H1 (cell line): Measurements from ENCODE around the gene JTB. TPM values are rescaled to one million over a fixed set of nuclear protein-coding genes. Genes with fewer than 3 reads are reported as not detected.

Experiments used
- CTCF ChIA-PET: fragments of 300-600 bp; sonication (Branson Sonifier 250); formaldehyde crosslinking; loops from one replicate; lab custom pipeline; 2021; ENCODE audit not compliant: partially characterized antibody; lab: Charles Lee
- POLR2A ChIA-PET: fragments of 300-600 bp; sonication (Branson Sonifier 250); formaldehyde crosslinking; loops from one replicate; lab custom pipeline; 2021; ENCODE audit warnings: inconsistent platforms; ENCODE audit not compliant: partially characterized antibody; lab: Charles Lee
- DNase-seq, 2 experiments: peaks; one replicate each; pipeline versions ENCODE4 v3.0.0 to v3.0.0-alpha.2; 2010 to 2022; ENCODE audit warnings: low spot score in 2 of 2, low read depth in 1 of 2, mixed read lengths in 1 of 2
- FAIRE-seq: peaks from 2 replicates; lab custom pipeline; 2011; peaks lifted over from hg19 to GRCh38; lab: Jason Lieb, UNC
- H2AFZ ChIP-seq: 2 replicates; pipeline ENCODE4 v1.8.1; 2012; ENCODE audit warnings: low read length, inconsistent platforms
- H2AK5ac ChIP-seq: 2 replicates; pipeline ENCODE4 v1.6.1; 2013; ENCODE audit warnings: low read depth, low read length
- H2BK120ac ChIP-seq: replicated peaks from 2 replicates; pipeline ENCODE3; 2013; ENCODE audit warnings: low read depth, low read length, inconsistent platforms
- H2BK12ac ChIP-seq: 2 replicates; pipeline ENCODE4 v1.6.1; 2013; ENCODE audit warnings: low read depth, low read length
- H2BK15ac ChIP-seq: 2 replicates; pipeline ENCODE4 v1.6.1; 2013; ENCODE audit warnings: low read length
- H2BK20ac ChIP-seq: 2 replicates; pipeline ENCODE4 v1.6.1; 2013; ENCODE audit warnings: low read length
- H2BK5ac ChIP-seq: 2 replicates; pipeline ENCODE4 v1.6.1; 2013; ENCODE audit warnings: low read depth, low read length
- H3K14ac ChIP-seq: 2 replicates; pipeline ENCODE4 v1.6.1; 2013; ENCODE audit warnings: inconsistent platforms; ENCODE audit not compliant: insufficient read length
- H3K18ac ChIP-seq: 2 replicates; pipeline ENCODE4 v1.6.1; 2013; ENCODE audit warnings: low read length; ENCODE audit errors: extremely low read depth
- H3K23ac ChIP-seq: 2 replicates; pipeline ENCODE4 v1.6.1; 2013; ENCODE audit warnings: inconsistent platforms; ENCODE audit not compliant: insufficient read length
- H3K23me2 ChIP-seq: 2 replicates; pipeline ENCODE4 v1.6.1; 2013; ENCODE audit warnings: low read depth, low read length
- H3K27ac ChIP-seq: 2 replicates; pipeline ENCODE4 v1.6.1; 2011; ENCODE audit warnings: low read depth, low read length, inconsistent platforms
- H3K27me3 ChIP-seq, 4 experiments: replicated peaks in 1 of 4; 1 replicate in 1 of 4; 2 replicates in 3 of 4; pipeline versions ENCODE4 v1.6.1 to v1.8.1; 2011 to 2013; ENCODE audit warnings: low read length in 3 of 4, mild to moderate bottlenecking in 3 of 4, inconsistent platforms in 2 of 4, mixed read lengths in 2 of 4, moderate library complexity in 1 of 4; ENCODE audit not compliant: control insufficient read depth in 3 of 4, insufficient read depth in 3 of 4; ENCODE audit errors: extremely low read depth in 1 of 4
- H3K36me3 ChIP-seq, 4 experiments: 2 replicates each; pipeline versions ENCODE4 v1.6.1 to v1.8.1; 2011 to 2013; ENCODE audit warnings: mild to moderate bottlenecking in 4 of 4, low read length in 3 of 4, moderate library complexity in 2 of 4, control low read depth in 1 of 4, inconsistent platforms in 1 of 4; ENCODE audit not compliant: insufficient read depth in 4 of 4, control insufficient read depth in 2 of 4
- H3K4ac ChIP-seq: replicated peaks from 2 replicates; pipeline ENCODE3; 2013; ENCODE audit warnings: low read length, low read depth, mixed read lengths, inconsistent platforms; ENCODE audit not compliant: insufficient read length
- H3K4me1 ChIP-seq, 4 experiments: replicated peaks in 1 of 4; 1 replicate in 1 of 4; 2 replicates in 3 of 4; pipeline versions ENCODE4 v1.6.1 to v1.8.1; 2011 to 2013; ENCODE audit warnings: low read length in 3 of 4, inconsistent platforms in 2 of 4, mixed read lengths in 1 of 4; ENCODE audit not compliant: insufficient read depth in 4 of 4, control insufficient read depth in 3 of 4
- H3K4me2 ChIP-seq, 2 experiments: 2 replicates each; pipeline versions ENCODE4 v1.6.1 to v1.8.1; 2011 to 2013; ENCODE audit warnings: low read depth in 2 of 2, low read length in 2 of 2, control low read depth in 1 of 2, inconsistent platforms in 1 of 2, mild to moderate bottlenecking in 1 of 2; ENCODE audit not compliant: insufficient read depth in 1 of 2
- H3K4me3 ChIP-seq, 4 experiments: fragments of 200-600, 300-600 bp in 1 of 4; sonication (generic), shearing (Covaris generic), sonication (Bioruptor Twin) in 1 of 4; 2 replicates each; pipeline versions ENCODE4 v1.5.1 to v1.8.1; 2011 to 2016; ENCODE audit warnings: low read length in 4 of 4, low read depth in 3 of 4, control low read depth in 2 of 4, inconsistent platforms in 2 of 4, mild to moderate bottlenecking in 2 of 4, mixed read lengths in 1 of 4, moderate library complexity in 1 of 4; ENCODE audit not compliant: insufficient read depth in 2 of 4; ENCODE audit errors: extremely low read depth in 1 of 4
- H3K56ac ChIP-seq: replicated peaks from 2 replicates; pipeline ENCODE3; 2013; ENCODE audit warnings: low read depth, mild to moderate bottlenecking, mixed read lengths, low read length, inconsistent platforms; ENCODE audit not compliant: insufficient read length
- H3K79me1 ChIP-seq: 2 replicates; pipeline ENCODE4 v1.6.1; 2013; ENCODE audit warnings: low read depth, low read length, control low read depth
- H3K79me2 ChIP-seq, 2 experiments: 2 replicates each; pipeline versions ENCODE4 v1.6.1 to v1.8.1; 2012 to 2013; ENCODE audit warnings: low read length in 2 of 2, mild to moderate bottlenecking in 2 of 2, inconsistent platforms in 1 of 2; ENCODE audit not compliant: insufficient read depth in 2 of 2, control insufficient read depth in 1 of 2
- H3K9ac ChIP-seq, 4 experiments: replicated peaks in 1 of 4; 1 replicate in 1 of 4; 2 replicates in 3 of 4; pipeline versions ENCODE4 v1.6.1 to v1.8.1; 2011 to 2013; ENCODE audit warnings: low read depth in 3 of 4, low read length in 3 of 4, control low read depth in 2 of 4, mild to moderate bottlenecking in 2 of 4, moderate library complexity in 2 of 4, inconsistent platforms in 1 of 4; ENCODE audit errors: extremely low read depth in 1 of 4
- H3K9me3 ChIP-seq, 2 experiments: 2 replicates each; pipeline versions ENCODE4 v1.6.1 to v1.8.1; 2012 to 2013; ENCODE audit warnings: mild to moderate bottlenecking in 2 of 2, moderate library complexity in 2 of 2, control low read depth in 1 of 2, inconsistent platforms in 1 of 2, low read depth in 1 of 2, low read length in 1 of 2, mixed read lengths in 1 of 2; ENCODE audit not compliant: insufficient read depth in 2 of 2
- H4K20me1 ChIP-seq, 2 experiments: replicated peaks in 1 of 2; 2 replicates each; pipeline versions ENCODE3 to v1.8.1; 2011 to 2013; ENCODE audit warnings: inconsistent platforms in 2 of 2, low read length in 2 of 2, mild to moderate bottlenecking in 1 of 2; ENCODE audit not compliant: insufficient read depth in 2 of 2, control insufficient read depth in 1 of 2
- H4K5ac ChIP-seq: 2 replicates; pipeline ENCODE4 v1.6.1; 2013; ENCODE audit warnings: low read length, low read depth, mixed read lengths, inconsistent platforms; ENCODE audit not compliant: insufficient read length
- H4K8ac ChIP-seq: 2 replicates; pipeline ENCODE4 v1.8.0; 2013; ENCODE audit warnings: mild to moderate bottlenecking, moderate library complexity, low read length, inconsistent platforms; ENCODE audit not compliant: insufficient read depth; ENCODE audit errors: extremely low read depth
- H4K91ac ChIP-seq: replicated peaks from 2 replicates; pipeline ENCODE3; 2013; ENCODE audit warnings: low read length, mixed read lengths, inconsistent platforms; ENCODE audit not compliant: insufficient read length
- CBX5 ChIP-seq: fragments of 300-800, 300-1000 bp; sonication (generic); IDR thresholded peaks from 2 replicates; pipeline ENCODE4 v1.7.1; 2016; ENCODE audit warnings: antibody characterized with exemption, low read length, low read depth
- EP300 ChIP-seq, 2 experiments: IDR thresholded peaks; 1 replicate in 1 of 2; 2 replicates in 1 of 2; pipeline ENCODE4 v1.6.1; 2011 to 2012; ENCODE audit warnings: low read depth in 2 of 2, low read length in 2 of 2, mild to moderate bottlenecking in 2 of 2, borderline replicate concordance in 1 of 2, inconsistent platforms in 1 of 2, moderate library complexity in 1 of 2
- JUN ChIP-seq: IDR thresholded peaks from 2 replicates; pipeline ENCODE4 v1.6.1; 2011; ENCODE audit warnings: low read depth, mild to moderate bottlenecking, improper control_type of control experiment, low read length
- PHF8 ChIP-seq: fragments of 200-600 bp; sonication (generic); conservative IDR thresholded peaks from 2 replicates; pipeline ENCODE4 v1.7.1; 2012; ENCODE audit warnings: low read depth, mild to moderate bottlenecking, inconsistent platforms, low read length, moderate library complexity
- POU5F1 ChIP-seq: IDR thresholded peaks from 2 replicates; pipeline ENCODE4 v1.6.1; 2011; ENCODE audit warnings: low read depth, mild to moderate bottlenecking, low read length, moderate library complexity
- RNF2 ChIP-seq: fragments of 200-900, 300-1000 bp; sonication (generic); IDR thresholded peaks from 2 replicates; pipeline ENCODE4 v1.7.1; 2016; ENCODE audit warnings: borderline replicate concordance, low read depth, mild to moderate bottlenecking, antibody characterized with exemption, low read length; ENCODE audit not compliant: poor library complexity, severe bottlenecking; ENCODE audit errors: missing control alignments
- YY1 ChIP-seq: IDR thresholded peaks from 2 replicates; pipeline ENCODE4 v1.6.1; 2011; ENCODE audit warnings: low read depth, mild to moderate bottlenecking, low read length
- WGBS, 2 experiments: shearing (Covaris generic) in 1 of 2; methylation state at CpG; one replicate each; pipeline versions ENCODE4 v1.1.6 to v1.1.7; 2013 to 2015; ENCODE audit warnings: low lambda C conversion rate in 2 of 2, mixed read lengths in 2 of 2, inconsistent platforms in 1 of 2, low coverage in 1 of 2, missing lambda C conversion rate in 1 of 2; ENCODE audit not compliant: insufficient replicate concordance in 2 of 2, insufficient coverage in 1 of 2, insufficient read length in 1 of 2; ENCODE audit errors: extremely low coverage in 1 of 2, missing lambda C conversion rate in 1 of 2; 5-methylcytosine and 5-hydroxymethylcytosine counted together
- polyA plus RNA-seq, 7 experiments: library from polyadenylated mRNA; depleted of rRNA in 3 of 7; stranded (reverse) in 5 of 7; unstranded in 2 of 7; fragments of >200 nt in 5 of 7; fragments of 200-250 nt in 2 of 7; gene quantifications; 1 replicate in 5 of 7; 2 replicates in 1 of 7; 4 replicates in 1 of 7; pipeline versions ENCODE4 v1.2.1 to v1.2.3, GENCODE V29; 2011 to 2013; ENCODE audit warnings: missing spikeins in 2 of 7, mixed read lengths in 2 of 7
- total RNA-seq: library from RNA; stranded (reverse); fragmentation: NEBNext Ultra II Directional; extraction: Animal tissue kit (Norgen Biotek cat#: 25700); gene quantifications from 2 replicates; pipeline ENCODE4 v1.2.1, GENCODE V29; 2021

The JTB gene
- total and polyA plus RNA-seq, 2 of the 8 experiments (the other 6 are each of a cell fraction or from before 2014, with no cell fraction given), result 91.1 to 122 TPM

GRCh38 chr1:153951183-153951582, 26.3 kb downstream of the JTB start:
- H2AK5ac ChIP-seq, result no peak overlapping the region
- H2BK15ac ChIP-seq, result no peak overlapping the region
- TF ChIP-seq JUN (no peak), POU5F1 (no peak), PHF8 (no peak), RNF2 (no peak), YY1 (no peak), EP300 (IDR thresholded peaks at IDR 0.05; ENCODE audit: borderline replicate concordance in 1 of 2, low read depth in 2 of 2, low read length in 2 of 2) (no peak), CBX5 (no peak)
- H4K91ac ChIP-seq, result no peak overlapping the region
- H4K5ac ChIP-seq, result no peak overlapping the region
- no peak overlapping the region for H4K8ac ChIP-seq
- no peak overlapping the region for H3K4me3 ChIP-seq
- H3K4me2 ChIP-seq, result no peak overlapping the region
- H3K23ac ChIP-seq, result no peak overlapping the region
- POLR2A ChIA-PET, result interaction anchor here (0.6 to 4.7 kb wide), 6 partner anchors 10 to 47 kb away, joined by 3 to 19 read pairs (median 4); partner anchors contain the start of genes JTB, RPS27 and SLC39A1
- peaks cover 7 to 30% (median 25%) of the 10 kb centered on the region in 4 experiments for H3K36me3 ChIP-seq
- 92% methylated on average over 9 of the region's 11 CpGs; no CpG with 5 or more reads in 1 of the 2 experiments for WGBS, 2 experiments
- 0 out of 7 replicates have a peak, but pooled peaks cover 0 to 3% (median 0%) of the 10 kb centered on the region in 4 experiments for H3K4me1 ChIP-seq
- no peak overlapping the region for H3K18ac ChIP-seq
- H2BK12ac ChIP-seq, result no peak overlapping the region
- no peak overlapping the region for H3K4ac ChIP-seq
- no peak overlapping the region for H3K56ac ChIP-seq
- no peak overlapping the region for H3K9ac ChIP-seq
- H3K79me1 ChIP-seq, result peaks cover 16% of the 10 kb centered on the region
- H3K9me3 ChIP-seq, result no peaks in the 10 kb centered on the region
- no peak overlapping the region for H2AFZ ChIP-seq
- DNase-seq, result no peak
- H2BK120ac ChIP-seq, result no peak overlapping the region
- H2BK5ac ChIP-seq, result no peak overlapping the region
- peaks cover 6 to 28% of the 10 kb centered on the region in 2 experiments for H3K79me2 ChIP-seq
- H3K27me3 ChIP-seq, result no peaks in the 10 kb centered on the region
- FAIRE-seq, result no peak
- peaks cover 5 to 14% of the 10 kb centered on the region in 2 experiments for H4K20me1 ChIP-seq
- CTCF ChIA-PET, result interaction anchor here (1.2 to 1.7 kb wide), 2 partner anchors 21 to 143 kb away, joined by 3 to 4 read pairs; no protein-coding TSS in a partner anchor
- H2BK20ac ChIP-seq, result no peak overlapping the region
- no peaks in the 10 kb centered on the region; the same call in 1 of the 2 replicates for H3K23me2 ChIP-seq
- no peak overlapping the region for H3K27ac ChIP-seq
- H3K14ac ChIP-seq, result no peak overlapping the region
